HEK293 (cell line): ENCODE results near the gene NAPSA.

Experiments used
- CTCF ChIA-PET: fragments of 350-600 bp; formaldehyde crosslinking; extraction: SDS; loops from one replicate; lab custom pipeline; 2021; ENCODE audit warnings: antibody characterized with exemption; lab: Yijun Ruan, JAX
- POLR2A ChIA-PET: fragments of 300-600 bp; formaldehyde crosslinking; extraction: SDS; loops from one replicate; lab custom pipeline; 2020; ENCODE audit warnings: antibody characterized with exemption, inconsistent platforms; lab: Yijun Ruan, JAX
- H3K27ac ChIP-seq: fragments of 200-500 bp; sonication (Bioruptor generic); 2 replicates; pipeline ENCODE4 v1.5.1; 2014; ENCODE audit warnings: low read depth, low read length, control low read depth, inconsistent platforms; ENCODE audit errors: extremely low read depth
- H3K36me3 ChIP-seq, 2 experiments: fragments of 200-500 bp in 1 of 2; sonication (Bioruptor generic) in 1 of 2; 1 replicate in 1 of 2; 2 replicates in 1 of 2; pipeline ENCODE4 v1.5.1; 2014 to 2017; ENCODE audit warnings: inconsistent platforms in 2 of 2, low read length in 2 of 2; ENCODE audit not compliant: control insufficient read depth in 2 of 2, insufficient read depth in 1 of 2
- H3K4me1 ChIP-seq: fragments of 200-500 bp; sonication (Bioruptor generic); 2 replicates; pipeline ENCODE4 v1.5.1; 2014; ENCODE audit warnings: mild to moderate bottlenecking, low read length, inconsistent platforms; ENCODE audit not compliant: control insufficient read depth, insufficient read depth
- H3K4me3 ChIP-seq: 2 replicates; pipeline ENCODE4 v1.5.1; 2011; ENCODE audit warnings: low read depth, mild to moderate bottlenecking, control low read depth, low read length, moderate library complexity
- H3K9me3 ChIP-seq: fragments of 200-500 bp; sonication (Bioruptor generic); 2 replicates; pipeline ENCODE4 v1.5.1; 2014; ENCODE audit warnings: low read depth, low read length, inconsistent platforms; ENCODE audit not compliant: control insufficient read depth, insufficient read depth
- BCL11B ChIP-seq: fragments of 450-650 bp; formaldehyde crosslinking; IDR thresholded peaks from 2 replicates; pipeline ENCODE4 v1.5.1; 2016; ENCODE audit warnings: low read depth, missing biosample characterization, missing genetic modification characterization
- BCL6B ChIP-seq: fragments of 450-650 bp; formaldehyde crosslinking; IDR thresholded peaks from 2 replicates; pipeline ENCODE4 v1.5.1; 2017; ENCODE audit warnings: missing biosample characterization, missing genetic modification characterization
- SCRT2 ChIP-seq: fragments of 450-650 bp; formaldehyde crosslinking; IDR thresholded peaks from 2 replicates; pipeline ENCODE4 v1.5.1; 2016; ENCODE audit warnings: missing biosample characterization, missing genetic modification characterization
- TCF7L2 ChIP-seq: IDR thresholded peaks from 2 replicates; pipeline ENCODE4 v1.6.1; 2011; ENCODE audit warnings: low read depth, mild to moderate bottlenecking, inconsistent platforms, low read length, moderate library complexity, borderline replicate concordance
- ZBTB7A ChIP-seq: fragments of 450-650 bp; formaldehyde crosslinking; IDR thresholded peaks from 2 replicates; pipeline ENCODE4 v1.5.1; 2016; ENCODE audit warnings: low read depth, missing biosample characterization, missing genetic modification characterization
- ZFHX2 ChIP-seq: fragments of 450-650 bp; formaldehyde crosslinking; conservative IDR thresholded peaks from 2 replicates; pipeline ENCODE4 v1.5.1; 2016; ENCODE audit warnings: missing biosample characterization, missing genetic modification characterization
- ZFP37 ChIP-seq: fragments of 450-650 bp; formaldehyde crosslinking; IDR thresholded peaks from 2 replicates; pipeline ENCODE4 v1.5.1; 2016; ENCODE audit warnings: missing biosample characterization, missing genetic modification characterization
- ZNF140 ChIP-seq: fragments of 450-650 bp; formaldehyde crosslinking; IDR thresholded peaks from 2 replicates; pipeline ENCODE4 v1.5.1; 2016; ENCODE audit warnings: missing biosample characterization, missing genetic modification characterization
- ZNF311 ChIP-seq: fragments of 450-650 bp; formaldehyde crosslinking; IDR thresholded peaks from 2 replicates; pipeline ENCODE4 v1.5.1; 2017; ENCODE audit warnings: missing biosample characterization, missing genetic modification characterization, borderline replicate concordance
- ZNF354C ChIP-seq: fragments of 450-650 bp; formaldehyde crosslinking; IDR thresholded peaks from 2 replicates; pipeline ENCODE4 v1.5.1; 2016; ENCODE audit warnings: missing biosample characterization, missing genetic modification characterization, low read depth, borderline replicate concordance
- ZNF362 ChIP-seq: fragments of 450-650 bp; formaldehyde crosslinking; IDR thresholded peaks from 2 replicates; pipeline ENCODE4 v1.5.1; 2016; ENCODE audit warnings: missing biosample characterization, missing genetic modification characterization
- ZNF398 ChIP-seq: fragments of 450-650 bp; formaldehyde crosslinking; IDR thresholded peaks from 2 replicates; pipeline ENCODE4 v1.5.1; 2017; ENCODE audit warnings: missing biosample characterization, missing genetic modification characterization
- ZNF433 ChIP-seq: fragments of 450-650 bp; formaldehyde crosslinking; IDR thresholded peaks from 2 replicates; pipeline ENCODE4 v1.5.1; 2016; ENCODE audit warnings: missing biosample characterization, missing genetic modification characterization, low read depth
- ZNF529 ChIP-seq: fragments of 450-650 bp; formaldehyde crosslinking; IDR thresholded peaks from 2 replicates; pipeline ENCODE4 v1.5.1; 2017; ENCODE audit warnings: missing genetic modification characterization, missing biosample characterization; ENCODE audit not compliant: insufficient replicate concordance
- ZNF558 ChIP-seq: fragments of 450-650 bp; formaldehyde crosslinking; IDR thresholded peaks from 2 replicates; pipeline ENCODE4 v1.5.1; 2016; ENCODE audit warnings: missing biosample characterization, missing genetic modification characterization
- ZNF660 ChIP-seq: fragments of 450-650 bp; IDR thresholded peaks from 2 replicates; pipeline ENCODE4 v1.5.1; 2018; ENCODE audit warnings: missing biosample characterization, mild to moderate bottlenecking, missing genetic modification characterization
- TF ChIP-seq, protein P1 (sequence below): fragments of 450-650 bp; formaldehyde crosslinking; IDR thresholded peaks from 2 replicates; pipeline ENCODE4; 2016; ENCODE audit warnings: missing biosample characterization, missing genetic modification characterization
- TF ChIP-seq, protein P2 (sequence below): fragments of 450-650 bp; formaldehyde crosslinking; IDR thresholded peaks from 2 replicates; pipeline ENCODE4 v1.5.1; 2016; ENCODE audit warnings: missing biosample characterization, missing genetic modification characterization
- TF ChIP-seq, protein P3 (sequence below): fragments of 450-650 bp; formaldehyde crosslinking; optimal IDR thresholded peaks from 2 replicates; pipeline ENCODE3; 2016; ENCODE audit warnings: missing biosample characterization, mild to moderate bottlenecking, missing genetic modification characterization

The NAPSA gene

DNA sequence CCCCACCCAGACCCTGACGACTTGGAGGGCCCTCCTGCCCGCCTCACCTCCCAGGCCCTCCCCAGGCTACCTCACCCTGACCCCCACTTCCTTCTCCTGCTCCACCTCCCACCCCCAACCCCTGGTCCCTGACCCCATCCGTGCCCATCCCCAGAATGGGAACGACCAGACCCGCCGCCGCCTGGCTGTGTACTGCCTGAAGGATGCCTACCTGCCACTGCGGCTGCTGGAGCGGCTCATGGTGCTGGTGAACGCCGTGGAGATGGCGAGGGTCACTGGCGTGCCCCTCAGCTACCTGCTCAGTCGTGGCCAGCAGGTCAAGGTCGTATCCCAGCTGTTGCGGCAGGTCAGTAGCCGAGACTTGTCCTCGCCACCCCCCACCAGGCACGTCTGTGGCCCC lies 41.4 kb upstream of the NAPSA start:
- TF ChIP-seq, protein P1, sequence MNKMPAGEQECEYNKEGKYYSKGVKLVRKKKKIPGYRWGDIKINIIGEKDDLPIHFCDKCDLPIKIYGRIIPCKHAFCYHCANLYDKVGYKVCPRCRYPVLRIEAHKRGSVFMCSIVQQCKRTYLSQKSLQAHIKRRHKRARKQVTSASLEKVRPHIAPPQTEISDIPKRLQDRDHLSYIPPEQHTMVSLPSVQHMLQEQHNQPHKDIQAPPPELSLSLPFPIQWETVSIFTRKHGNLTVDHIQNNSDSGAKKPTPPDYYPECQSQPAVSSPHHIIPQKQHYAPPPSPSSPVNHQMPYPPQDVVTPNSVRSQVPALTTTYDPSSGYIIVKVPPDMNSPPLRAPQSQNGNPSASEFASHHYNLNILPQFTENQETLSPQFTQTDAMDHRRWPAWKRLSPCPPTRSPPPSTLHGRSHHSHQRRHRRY (tag by site-specific recombination) = no peak
- TF ChIP-seq ZBTB7A (tag by site-specific recombination) = no peak
- TF ChIP-seq ZNF558 (tag by site-specific recombination) = no peak
- no peak for TF ChIP-seq ZNF140 (tag by site-specific recombination)
- TF ChIP-seq, protein P2, sequence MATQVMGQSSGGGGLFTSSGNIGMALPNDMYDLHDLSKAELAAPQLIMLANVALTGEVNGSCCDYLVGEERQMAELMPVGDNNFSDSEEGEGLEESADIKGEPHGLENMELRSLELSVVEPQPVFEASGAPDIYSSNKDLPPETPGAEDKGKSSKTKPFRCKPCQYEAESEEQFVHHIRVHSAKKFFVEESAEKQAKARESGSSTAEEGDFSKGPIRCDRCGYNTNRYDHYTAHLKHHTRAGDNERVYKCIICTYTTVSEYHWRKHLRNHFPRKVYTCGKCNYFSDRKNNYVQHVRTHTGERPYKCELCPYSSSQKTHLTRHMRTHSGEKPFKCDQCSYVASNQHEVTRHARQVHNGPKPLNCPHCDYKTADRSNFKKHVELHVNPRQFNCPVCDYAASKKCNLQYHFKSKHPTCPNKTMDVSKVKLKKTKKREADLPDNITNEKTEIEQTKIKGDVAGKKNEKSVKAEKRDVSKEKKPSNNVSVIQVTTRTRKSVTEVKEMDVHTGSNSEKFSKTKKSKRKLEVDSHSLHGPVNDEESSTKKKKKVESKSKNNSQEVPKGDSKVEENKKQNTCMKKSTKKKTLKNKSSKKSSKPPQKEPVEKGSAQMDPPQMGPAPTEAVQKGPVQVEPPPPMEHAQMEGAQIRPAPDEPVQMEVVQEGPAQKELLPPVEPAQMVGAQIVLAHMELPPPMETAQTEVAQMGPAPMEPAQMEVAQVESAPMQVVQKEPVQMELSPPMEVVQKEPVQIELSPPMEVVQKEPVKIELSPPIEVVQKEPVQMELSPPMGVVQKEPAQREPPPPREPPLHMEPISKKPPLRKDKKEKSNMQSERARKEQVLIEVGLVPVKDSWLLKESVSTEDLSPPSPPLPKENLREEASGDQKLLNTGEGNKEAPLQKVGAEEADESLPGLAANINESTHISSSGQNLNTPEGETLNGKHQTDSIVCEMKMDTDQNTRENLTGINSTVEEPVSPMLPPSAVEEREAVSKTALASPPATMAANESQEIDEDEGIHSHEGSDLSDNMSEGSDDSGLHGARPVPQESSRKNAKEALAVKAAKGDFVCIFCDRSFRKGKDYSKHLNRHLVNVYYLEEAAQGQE (tag by site-specific recombination) = no peak
- TF ChIP-seq ZNF398 (tag by site-specific recombination) = no peak
- TF ChIP-seq ZNF660 (tag by site-specific recombination) = no peak
- no peak for TF ChIP-seq BCL6B
- TF ChIP-seq ZNF529 (tag by site-specific recombination) = no peak
- TF ChIP-seq, protein P3, sequence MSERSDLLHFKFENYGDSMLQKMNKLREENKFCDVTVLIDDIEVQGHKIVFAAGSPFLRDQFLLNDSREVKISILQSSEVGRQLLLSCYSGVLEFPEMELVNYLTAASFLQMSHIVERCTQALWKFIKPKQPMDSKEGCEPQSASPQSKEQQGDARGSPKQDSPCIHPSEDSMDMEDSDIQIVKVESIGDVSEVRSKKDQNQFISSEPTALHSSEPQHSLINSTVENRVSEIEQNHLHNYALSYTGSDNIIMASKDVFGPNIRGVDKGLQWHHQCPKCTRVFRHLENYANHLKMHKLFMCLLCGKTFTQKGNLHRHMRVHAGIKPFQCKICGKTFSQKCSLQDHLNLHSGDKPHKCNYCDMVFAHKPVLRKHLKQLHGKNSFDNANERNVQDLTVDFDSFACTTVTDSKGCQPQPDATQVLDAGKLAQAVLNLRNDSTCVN (tag by site-specific recombination) = no peak
- TF ChIP-seq ZFHX2 (tag by site-specific recombination) = no peak
- TF ChIP-seq BCL11B (tag by site-specific recombination) = no peak
- TF ChIP-seq ZNF362 (tag by site-specific recombination) = no peak
- TF ChIP-seq SCRT2 = no peak
- no peak for TF ChIP-seq ZNF354C
- TF ChIP-seq ZNF311 (tag by site-specific recombination) = no peak
- no peak for TF ChIP-seq ZFP37 (tag by site-specific recombination)
- no peak for TF ChIP-seq ZNF433 (tag by site-specific recombination)
- TF ChIP-seq TCF7L2 = no peak
- H3K36me3 ChIP-seq = peaks cover 40 to 78% of the 10 kb centered on the region in 2 experiments
- H3K4me3 ChIP-seq = no peak overlapping the region
- no peaks in the 10 kb centered on the region for H3K4me1 ChIP-seq
- no peak overlapping the region for H3K27ac ChIP-seq
- CTCF ChIA-PET = interaction anchor here (0.5 kb wide), 1 partner anchor 50 kb away, joined by 3 read pairs; no protein-coding TSS in a partner anchor
- POLR2A ChIA-PET = no interaction called here
- H3K9me3 ChIP-seq = no peaks in the 10 kb centered on the region
